Testis (tissue), 3 donors: ENCODE measurements around the gene PGBD2. TPM values are rescaled to one million over a fixed set of nuclear protein-coding genes. Genes with fewer than 3 reads are reported as not detected.
"Not testable (repeated sequence)": the region's sequence is repeated elsewhere in the genome, so short reads cannot be mapped to it uniquely, and the experiment has no call there.

ENCODE experiments used
- DNase-seq: peaks from one replicate; pipeline ENCODE4 v3.0.0-alpha.2; 2019
- H3K27ac ChIP-seq, 2 donors: fragments of 200-600 bp; sonication (generic); one replicate each; pipeline ENCODE4 v1.5.1; 2019
- H3K27me3 ChIP-seq: fragments of 200-600 bp; sonication (generic); one replicate; pipeline ENCODE4 v1.5.1; 2019
- H3K36me3 ChIP-seq: fragments of 200-600 bp; sonication (generic); one replicate; pipeline ENCODE4 v1.5.1; 2017; ENCODE audit warnings: low read depth; ENCODE audit errors: missing control alignments
- H3K4me1 ChIP-seq: fragments of 200-600 bp; sonication (generic); one replicate; pipeline ENCODE4 v1.5.1; 2019
- H3K4me3 ChIP-seq, 2 donors: fragments of 200-600 bp; sonication (generic); one replicate each; pipeline ENCODE4 v1.5.1; 2017 to 2019
- H3K9me3 ChIP-seq: fragments of 200-600 bp; sonication (generic); one replicate; pipeline ENCODE4 v1.5.1; 2017
- POLR2A ChIP-seq: fragments of 450-650 bp; IDR thresholded peaks from one replicate; pipeline ENCODE4 v1.6.1; 2017; ENCODE audit warnings: antibody characterized with exemption, mild to moderate bottlenecking, moderate library complexity
- WGBS, 2 donors: methylation state at CpG; one replicate each; pipeline ENCODE4 v1.1.5; 2018; 5-methylcytosine and 5-hydroxymethylcytosine counted together
- intact Hi-C: fragments of 100-400 bp; cut with DNase I; formaldehyde crosslinking; loops from one replicate; pipeline ENCODE4 v1.15.1; 2023; ENCODE audit warnings: low total_unique reads
- polyA plus RNA-seq: library from polyadenylated mRNA; stranded (reverse); fragments of 350-450 nt; fragmentation: Illumina TruSeq; extraction: RNeasy Lipid Tissue Mini Kit (QIAGEN cat#74804); gene quantifications from one replicate; pipeline ENCODE4 v1.2.3, GENCODE V29; 2014; ENCODE audit warnings: low read depth, low replicate concordance; ENCODE audit not compliant: insufficient read depth
- total RNA-seq, 2 donors: library from RNA; depleted of rRNA; stranded (reverse); fragments of >200 nt; gene quantifications; one replicate each; pipeline ENCODE4 v1.2.3, GENCODE V29; 2016
- TF ChIP-seq, protein P1 (sequence below), 3 experiments: fragments of 450-650 bp in 2 of 3; fragments of 200-600 bp in 1 of 3; sonication (generic) in 1 of 3; IDR thresholded peaks; one replicate each; pipeline ENCODE4 v1.5.1; 2016 to 2019; ENCODE audit warnings: antibody characterized with exemption in 3 of 3, mild to moderate bottlenecking in 2 of 3, moderate library complexity in 1 of 3

The PGBD2 gene
- total and polyA plus RNA-seq, 3 donors from 2014 or later, result 12.2 to 18.8 (median 13.5) TPM

DNA sequence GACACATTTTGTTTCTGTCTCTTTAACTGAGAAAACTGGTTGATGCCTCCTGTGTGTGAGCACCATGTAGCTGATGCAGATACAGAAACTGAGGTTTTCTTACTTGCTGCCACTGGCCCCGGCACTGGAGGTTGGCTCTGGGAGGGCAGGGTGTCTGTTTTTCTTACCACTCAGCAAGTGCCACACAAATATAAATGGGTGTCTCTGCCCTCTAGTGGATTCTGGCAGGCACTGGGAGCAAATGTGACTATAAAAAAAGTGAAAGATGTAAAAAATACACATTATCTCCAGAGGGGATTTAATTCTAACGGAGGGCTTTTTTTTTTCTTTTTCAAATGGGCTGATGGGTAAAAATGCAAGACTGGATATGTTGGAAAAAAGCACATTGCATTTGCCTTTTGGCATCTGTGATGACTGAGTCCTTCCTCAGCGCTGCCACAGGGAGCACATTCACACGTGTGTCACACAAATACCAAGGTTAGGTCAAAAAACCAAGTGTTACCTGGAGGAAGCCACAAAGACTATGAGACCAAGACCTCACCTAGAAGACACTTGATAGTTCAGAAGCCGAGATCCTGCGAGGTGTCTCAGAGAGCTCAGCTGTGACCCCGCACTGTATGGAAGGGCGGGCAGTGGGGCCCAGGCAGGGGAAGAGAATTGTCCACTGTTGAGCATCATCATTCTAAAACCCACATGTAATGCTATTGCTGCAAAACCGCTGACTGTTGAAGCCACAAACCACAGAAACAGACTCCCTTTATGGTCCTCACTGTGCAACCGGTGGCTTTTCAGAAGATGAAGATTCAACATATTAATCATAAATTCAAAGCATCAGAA is 18.9 kb downstream of the PGBD2 start:
- H3K27ac ChIP-seq, result no peak overlapping the region
- no peaks in the 10 kb centered on the region for H3K36me3 ChIP-seq
- TF ChIP-seq POLR2A, result no peak
- TF ChIP-seq, protein P1, sequence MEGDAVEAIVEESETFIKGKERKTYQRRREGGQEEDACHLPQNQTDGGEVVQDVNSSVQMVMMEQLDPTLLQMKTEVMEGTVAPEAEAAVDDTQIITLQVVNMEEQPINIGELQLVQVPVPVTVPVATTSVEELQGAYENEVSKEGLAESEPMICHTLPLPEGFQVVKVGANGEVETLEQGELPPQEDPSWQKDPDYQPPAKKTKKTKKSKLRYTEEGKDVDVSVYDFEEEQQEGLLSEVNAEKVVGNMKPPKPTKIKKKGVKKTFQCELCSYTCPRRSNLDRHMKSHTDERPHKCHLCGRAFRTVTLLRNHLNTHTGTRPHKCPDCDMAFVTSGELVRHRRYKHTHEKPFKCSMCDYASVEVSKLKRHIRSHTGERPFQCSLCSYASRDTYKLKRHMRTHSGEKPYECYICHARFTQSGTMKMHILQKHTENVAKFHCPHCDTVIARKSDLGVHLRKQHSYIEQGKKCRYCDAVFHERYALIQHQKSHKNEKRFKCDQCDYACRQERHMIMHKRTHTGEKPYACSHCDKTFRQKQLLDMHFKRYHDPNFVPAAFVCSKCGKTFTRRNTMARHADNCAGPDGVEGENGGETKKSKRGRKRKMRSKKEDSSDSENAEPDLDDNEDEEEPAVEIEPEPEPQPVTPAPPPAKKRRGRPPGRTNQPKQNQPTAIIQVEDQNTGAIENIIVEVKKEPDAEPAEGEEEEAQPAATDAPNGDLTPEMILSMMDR (IDR thresholded peaks at IDR 0.05), result peak; percentile 46 to 62 (median 62)
- intact Hi-C loops, result no loop called here
- peak; percentile 67 for DNase-seq
- no peaks in the 10 kb centered on the region for H3K9me3 ChIP-seq
- 60 to 66% methylated on average over 10 of the region's 10 CpGs for WGBS, 2 donors
- peaks cover 22% of the 10 kb centered on the region for H3K4me1 ChIP-seq
- no peak overlapping the region for H3K4me3 ChIP-seq
- H3K27me3 ChIP-seq, result no peaks in the 10 kb centered on the region

DNA sequence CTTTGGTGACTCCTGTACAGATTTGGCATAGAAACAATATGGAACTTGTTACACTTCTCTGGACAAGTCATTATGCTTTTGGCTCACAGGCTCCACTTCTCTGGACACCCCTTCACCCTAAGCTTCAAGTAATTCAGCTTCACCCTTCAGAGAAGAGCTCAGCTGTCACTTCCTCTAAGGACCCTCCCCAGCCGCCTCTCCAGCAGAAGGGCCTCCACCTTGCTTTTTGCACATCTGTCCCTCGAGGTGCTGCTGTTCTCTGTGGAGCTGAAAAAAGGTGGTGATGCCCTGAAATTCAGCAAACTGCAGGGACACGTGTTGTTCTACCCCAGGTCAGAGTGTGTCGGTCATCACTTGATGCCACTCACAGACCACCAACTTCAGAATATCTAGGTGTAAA is 19.8 kb downstream of the PGBD2 start:
- DNase-seq, H3K36me3 ChIP-seq, H3K9me3 ChIP-seq, H3K27ac ChIP-seq, H3K27me3 ChIP-seq, H3K4me3 ChIP-seq, intact Hi-C loops: not testable (repeated sequence)
- WGBS, 2 donors, result 89 to 95% methylated on average over 4 of the region's 4 CpGs
- peaks cover 22% of the 10 kb centered on the region for H3K4me1 ChIP-seq

DNA sequence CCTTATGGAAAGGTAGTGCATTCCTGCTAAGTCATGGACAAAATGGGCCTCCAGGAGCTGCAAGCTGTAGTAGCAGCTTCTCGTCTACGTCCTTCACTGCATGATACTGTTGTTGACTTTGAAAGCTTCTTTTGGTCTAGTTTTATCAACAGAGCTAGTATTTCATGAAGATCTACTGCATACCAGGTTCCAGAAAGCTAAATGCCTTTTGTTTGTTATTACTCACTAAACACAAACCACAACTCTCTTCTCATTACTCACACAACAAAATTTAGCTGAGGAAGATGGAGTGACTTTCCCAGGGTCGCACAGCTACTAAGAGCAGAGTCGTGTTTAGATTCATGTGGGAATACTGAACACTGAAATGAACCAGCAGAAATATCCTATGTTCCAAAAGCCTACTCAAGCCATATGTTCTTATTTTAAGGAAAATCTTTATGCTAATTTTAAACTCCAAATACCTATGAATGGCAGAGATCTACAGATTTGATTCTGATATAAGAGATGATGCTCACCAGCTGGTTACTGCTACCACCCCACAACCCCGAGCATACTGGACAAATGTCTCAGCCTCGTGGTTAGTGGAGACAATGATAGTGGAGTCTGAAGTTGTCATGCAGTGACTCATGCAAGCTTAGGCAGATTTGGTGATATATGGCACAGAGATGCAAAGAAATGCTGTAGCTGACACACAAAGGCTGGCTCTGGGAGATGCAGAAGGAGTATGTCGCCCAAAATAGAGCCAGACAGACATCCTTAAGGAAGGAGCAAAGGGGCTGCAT is 20.6 kb downstream of the PGBD2 start:
- H3K9me3 ChIP-seq, result no peaks in the 10 kb centered on the region
- intact Hi-C loops, result no loop called here
- H3K4me1 ChIP-seq, result peaks cover 22% of the 10 kb centered on the region
- no peak for TF ChIP-seq POLR2A
- no peaks in the 10 kb centered on the region for H3K27me3 ChIP-seq
- H3K27ac ChIP-seq, result no peak overlapping the region
- no peaks in the 10 kb centered on the region for H3K36me3 ChIP-seq
- WGBS, 2 donors, result 78 to 80% methylated on average over 7 of the region's 7 CpGs
- DNase-seq, result no peak
- H3K4me3 ChIP-seq, result no peak overlapping the region

DNA sequence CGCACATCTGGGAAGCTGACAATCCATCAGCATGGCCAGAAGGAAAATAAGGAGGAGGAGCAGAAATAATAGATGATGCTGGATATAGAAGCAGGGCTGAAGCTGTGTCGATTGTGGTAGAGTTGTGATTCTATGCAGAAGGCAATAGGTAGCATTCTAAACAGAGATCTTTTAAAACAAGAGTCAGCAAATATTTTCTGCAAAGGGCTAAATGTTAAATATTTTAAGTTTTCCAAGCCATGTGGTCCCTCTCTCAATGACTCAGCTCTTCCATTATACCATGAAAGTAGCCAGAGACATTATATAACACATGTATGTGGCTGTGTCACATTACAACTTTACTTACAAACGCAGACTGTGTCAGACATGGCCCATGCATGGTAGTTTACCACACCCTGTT is 21.2 kb downstream of the PGBD2 start:
- H3K4me3 ChIP-seq, DNase-seq, H3K36me3 ChIP-seq, H3K9me3 ChIP-seq, intact Hi-C loops, H3K27me3 ChIP-seq: not testable (repeated sequence)
- Histone ChIP-seq H3K4me1 (peaks cover 22% of the 10 kb centered on the region), H3K27ac (peak overlapping the region; percentile 42 to 59)
- 67 to 83% methylated on average over 3 of the region's 3 CpGs for WGBS, 2 donors

DNA sequence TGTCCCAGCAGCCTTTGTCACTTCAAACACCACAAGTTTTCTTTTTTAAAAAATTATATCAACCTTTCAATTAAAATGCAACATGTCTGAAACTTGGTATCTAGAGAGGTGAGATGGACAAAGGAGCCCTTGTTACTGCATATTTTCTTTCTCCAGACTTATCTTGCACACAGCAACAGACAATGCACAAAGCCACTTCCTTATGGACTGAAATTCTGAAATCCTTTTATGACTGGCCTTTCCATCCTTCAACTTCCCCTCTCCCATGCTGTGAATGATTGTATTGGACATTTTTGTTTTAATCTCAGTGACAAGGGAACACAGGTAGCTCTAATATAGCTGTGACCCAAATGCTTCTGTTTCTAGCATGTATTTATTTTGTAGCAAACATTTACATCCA is 22.1 kb downstream of the PGBD2 start:
- H3K36me3 ChIP-seq, H3K4me3 ChIP-seq, intact Hi-C loops, DNase-seq, H3K27me3 ChIP-seq, H3K9me3 ChIP-seq: not testable (repeated sequence)
- Histone ChIP-seq H3K27ac (peak overlapping the region in 1 of 2 donors; percentile 64), H3K4me1 (peaks cover 22% of the 10 kb centered on the region)

GRCh38 chr1:248930037-248930436 is 24.0 kb downstream of the PGBD2 start:
- H3K36me3 ChIP-seq, H3K27me3 ChIP-seq, intact Hi-C loops, DNase-seq, H3K9me3 ChIP-seq, H3K4me3 ChIP-seq: not testable (repeated sequence)
- Histone ChIP-seq H3K27ac (peak overlapping the region in 1 of 2 donors; percentile 11), H3K4me1 (peaks cover 12% of the 10 kb centered on the region)
- 89 to 91% methylated on average over 4 of the region's 4 CpGs for WGBS, 2 donors

DNA sequence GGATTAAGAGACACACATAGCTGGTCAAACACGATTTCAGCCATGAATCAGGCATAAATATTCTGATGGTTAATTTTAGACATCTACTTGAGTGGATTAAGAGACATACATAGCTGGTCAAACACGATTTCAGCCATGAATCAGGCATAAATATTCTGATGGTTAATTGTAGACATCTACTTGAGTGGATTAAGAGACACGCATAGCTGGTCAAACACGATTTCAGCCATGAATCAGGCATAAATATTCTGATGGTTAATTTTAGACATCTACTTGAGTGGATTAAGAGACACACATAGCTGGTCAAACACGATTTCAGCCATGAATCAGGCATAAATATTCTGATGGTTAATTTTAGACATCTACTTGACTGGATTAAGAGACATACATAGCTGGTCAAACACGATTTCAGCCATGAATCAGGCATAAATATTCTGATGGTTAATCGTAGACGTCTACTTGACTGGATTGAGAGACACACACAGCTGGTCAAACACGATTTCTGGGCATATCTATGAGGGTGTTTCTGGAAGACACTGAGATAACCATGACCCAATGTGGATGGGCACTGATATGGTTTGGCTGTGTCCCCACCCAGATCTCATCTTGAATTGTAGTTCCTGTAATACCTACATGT is 32.3 kb downstream of the PGBD2 start:
- H3K9me3 ChIP-seq, H3K4me1 ChIP-seq, H3K4me3 ChIP-seq, H3K27me3 ChIP-seq, H3K27ac ChIP-seq, DNase-seq, intact Hi-C loops, H3K36me3 ChIP-seq: not testable (repeated sequence)
- 78 to 79% methylated on average over 5 of the region's 9 CpGs for WGBS, 2 donors

GRCh38 chr1:248944134-248944999 is 38.3 kb downstream of the PGBD2 start:
- 38 to 43% methylated on average over 9 to 27 of the region's 77 CpGs for WGBS, 2 donors

DNA sequence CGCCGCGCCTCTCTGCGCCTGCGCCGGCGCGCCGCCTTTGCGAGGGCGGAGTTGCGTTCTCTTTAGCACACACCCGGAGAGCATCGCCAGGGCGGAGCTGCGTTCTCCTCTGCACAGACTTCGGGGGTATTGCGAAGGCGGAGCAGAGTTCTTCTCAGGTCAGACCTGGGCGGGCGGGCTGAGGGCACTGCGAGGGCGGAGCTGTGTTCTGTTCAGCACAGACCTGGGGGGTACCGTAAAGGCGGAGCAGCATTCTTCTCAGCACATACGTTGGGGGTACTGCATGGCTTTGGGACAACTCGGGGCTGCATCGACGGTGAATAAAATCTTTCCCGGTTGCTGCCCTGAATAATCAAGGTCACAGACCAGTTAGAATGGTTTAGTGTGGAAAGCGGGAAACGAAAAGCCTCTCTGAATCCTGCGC is 39.0 kb downstream of the PGBD2 start:
- intact Hi-C loops, H3K27ac ChIP-seq, H3K4me3 ChIP-seq, H3K9me3 ChIP-seq, DNase-seq, H3K36me3 ChIP-seq, H3K4me1 ChIP-seq, H3K27me3 ChIP-seq: not testable (repeated sequence)
- WGBS, 2 donors, result 71% methylated on average over 7 of the region's 33 CpGs; no CpG with 5 or more reads in 1 of the 2 donors

More at GRCh38 chr1:248944134-248944999, 38.3 kb downstream of the PGBD2 start:
- DNase-seq, result peak; percentile 81
- H3K4me3 ChIP-seq, intact Hi-C loops, H3K4me1 ChIP-seq, H3K27me3 ChIP-seq, H3K9me3 ChIP-seq, H3K36me3 ChIP-seq: not testable (repeated sequence)
- H3K27ac ChIP-seq, result peak overlapping the region in 1 of 2 donors; percentile 41

GRCh38 chr1:248945453-248945852 is 39.4 kb downstream of the PGBD2 start:
- H3K4me1 ChIP-seq, H3K36me3 ChIP-seq, H3K27ac ChIP-seq, H3K9me3 ChIP-seq, intact Hi-C loops, H3K4me3 ChIP-seq, H3K27me3 ChIP-seq, DNase-seq: not testable (repeated sequence)
- WGBS, 2 donors, result 58 to 76% methylated on average over 8 to 11 of the region's 13 CpGs
